GM21723 (cell line): Measurements from ENCODE around the gene SMIM31.

Experiments
- ATAC-seq: cut with Tn5 transposase; IDR thresholded peaks from one replicate; pipeline ENCODE4 v1.9.1; 2021; ENCODE audit warnings: mild to moderate bottlenecking, moderate library complexity; ENCODE audit not compliant: unreplicated experiment

SMIM31 gene

DNA sequence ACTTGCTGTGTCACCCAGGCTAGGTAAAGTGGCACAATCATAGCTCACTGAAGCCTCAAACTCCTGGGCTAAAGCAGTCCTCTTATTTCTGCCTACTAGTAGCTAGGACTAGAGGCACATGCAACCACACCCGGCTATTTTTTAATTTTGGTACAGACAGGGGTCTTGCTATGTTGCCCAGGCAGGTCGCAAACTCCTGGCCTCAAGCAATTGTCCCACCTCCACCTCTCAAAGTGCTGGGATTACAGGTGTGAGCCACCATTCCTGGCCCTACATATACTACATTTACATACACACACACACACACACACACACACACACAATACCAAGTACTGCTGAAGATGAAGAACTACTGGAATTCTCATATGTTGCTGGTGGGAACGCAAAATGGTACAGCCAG is 26.9 kb downstream of the SMIM31 start:
- no peak for ATAC-seq

DNA sequence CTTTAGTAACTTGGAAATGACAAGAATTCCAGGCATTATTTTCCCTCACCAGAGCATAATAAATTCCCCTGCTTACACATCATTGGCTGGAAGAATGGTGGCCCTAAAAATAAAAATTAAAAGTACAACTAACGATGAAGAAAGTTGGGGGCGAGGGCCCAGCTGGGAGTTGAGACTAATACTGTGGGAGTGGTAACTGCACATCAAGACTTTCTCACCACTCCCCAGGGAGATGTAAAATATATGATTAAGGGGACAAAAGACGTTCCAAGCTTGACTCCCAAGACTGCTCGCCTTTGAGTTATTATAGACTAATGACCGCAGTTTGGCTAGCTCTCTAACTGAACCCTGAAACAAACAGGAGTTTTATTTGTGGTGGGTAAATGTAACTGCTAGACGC is 30.0 kb downstream of the SMIM31 start:
- no peak for ATAC-seq

- ATAC-seq = no peak
Observed at GRCh38 chr4:164789047-164789446, 35.1 kb downstream of the SMIM31 start.

- no peak for ATAC-seq
Observed at GRCh38 chr4:164790249-164790648, 36.3 kb downstream of the SMIM31 start.

DNA sequence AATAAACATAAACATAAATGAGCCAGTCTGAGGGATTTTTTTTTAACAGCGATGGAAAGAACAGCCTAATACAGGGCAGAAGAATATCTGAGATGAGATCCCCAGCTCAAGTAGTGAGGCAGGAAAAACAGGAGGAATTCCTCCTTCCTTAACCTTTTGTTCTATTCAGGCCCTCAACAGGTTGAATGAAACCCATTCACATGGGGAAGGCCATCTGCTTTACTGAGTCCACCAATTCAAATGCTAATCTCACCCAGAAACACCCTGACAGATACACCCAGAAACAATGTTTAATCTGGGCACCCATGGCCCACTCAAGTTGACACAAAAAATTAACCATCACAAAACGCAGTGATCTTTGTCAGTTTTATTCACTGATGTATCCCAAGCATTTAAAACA is 45.5 kb downstream of the SMIM31 start:
- ATAC-seq = no peak

GRCh38 chr4:164800786-164801185 is 46.9 kb downstream of the SMIM31 start:
- ATAC-seq = no peak

DNA sequence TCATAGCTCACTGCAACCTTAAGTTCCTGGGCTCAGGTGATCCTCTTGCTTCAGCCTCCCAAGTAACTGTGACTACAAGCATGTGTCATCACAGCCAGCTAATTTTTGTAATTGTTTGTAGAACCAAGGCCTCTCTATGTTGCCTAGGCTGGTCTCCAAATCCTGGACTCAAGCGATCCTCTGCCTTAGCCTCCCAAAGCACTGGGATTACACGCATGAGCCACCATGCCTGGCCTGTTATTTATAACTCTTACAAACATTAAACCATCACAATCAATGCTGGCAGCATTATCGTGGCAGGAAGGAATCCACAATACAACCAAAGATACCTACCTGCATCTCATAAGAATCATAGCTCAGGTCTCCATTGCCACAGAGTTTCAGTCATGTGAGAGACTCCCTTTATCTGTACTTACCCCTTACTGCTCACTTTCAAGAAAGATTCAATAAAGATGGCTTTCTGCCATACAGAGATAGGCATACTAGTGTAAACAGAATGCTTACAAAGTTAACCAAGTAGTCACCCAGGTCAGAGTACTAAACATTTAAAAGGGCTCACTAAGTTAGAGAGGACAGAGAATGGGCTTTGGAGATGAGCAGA is 48.5 kb downstream of the SMIM31 start:
- no peak for ATAC-seq

DNA sequence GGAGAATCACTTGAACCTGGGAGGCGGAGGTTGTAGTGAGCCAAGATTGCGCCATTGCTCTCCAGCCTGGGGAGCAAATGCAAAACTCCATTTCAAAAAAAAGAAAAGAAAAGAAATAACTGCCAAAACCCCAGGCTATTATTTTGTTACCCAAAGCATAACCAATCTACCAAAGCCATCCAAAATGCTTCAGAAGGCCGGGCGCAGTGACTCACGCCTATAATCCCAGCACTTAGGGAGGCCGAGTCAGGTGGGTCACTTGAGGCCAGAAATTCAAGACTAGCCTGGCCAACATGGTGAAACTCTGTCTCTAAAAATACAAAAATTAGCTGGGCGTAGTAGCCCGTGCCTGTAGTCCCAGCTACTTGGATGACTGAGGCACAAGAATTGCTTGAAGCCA is 49.8 kb downstream of the SMIM31 start:
- ATAC-seq = no peak

- ATAC-seq = no peak
Observed at GRCh38 chr4:164807611-164808010, 53.7 kb downstream of the SMIM31 start.

DNA sequence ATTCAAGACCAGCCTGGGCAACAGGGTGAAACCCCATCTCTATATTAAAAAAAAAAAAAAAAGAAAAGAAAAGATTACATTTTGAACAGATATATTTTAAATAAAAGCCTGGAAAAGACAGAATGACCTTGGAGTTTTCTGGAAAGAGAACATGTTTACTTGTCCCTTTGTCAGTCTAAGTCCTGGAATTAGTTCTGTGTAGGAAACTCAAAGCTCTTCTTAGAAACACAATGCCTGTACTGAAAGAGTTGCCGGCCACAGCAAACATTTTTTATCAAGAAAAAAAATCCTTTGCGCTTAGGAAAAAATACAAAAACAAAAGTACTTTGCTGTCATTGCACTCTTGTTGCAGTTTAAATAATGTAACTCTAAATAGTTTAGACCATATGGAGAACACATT is 59.6 kb downstream of the SMIM31 start:
- ATAC-seq = no peak

GRCh38 chr4:164815711-164816110 is 61.8 kb downstream of the SMIM31 start:
- ATAC-seq = no peak

GRCh38 chr4:164819366-164819765 is 65.4 kb downstream of the SMIM31 start:
- no peak for ATAC-seq

DNA sequence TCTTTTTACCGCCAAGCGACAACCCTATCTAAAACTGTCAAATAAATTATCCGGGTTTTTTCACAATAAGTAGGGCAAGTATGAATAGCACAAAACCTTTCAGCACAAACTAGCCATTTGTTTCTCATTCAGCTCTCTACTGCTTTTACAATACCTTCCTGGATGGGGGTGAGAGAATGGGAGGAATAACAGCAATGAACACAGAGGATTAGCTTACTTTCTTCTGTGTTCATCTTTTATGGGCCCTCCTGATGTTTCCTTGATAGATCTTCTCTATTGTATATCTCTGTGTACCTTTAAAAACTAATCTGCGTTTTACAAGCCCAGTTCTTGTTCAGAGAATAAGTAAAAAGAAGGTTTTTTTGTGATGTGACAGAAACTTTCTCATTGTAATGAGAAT is 67.8 kb downstream of the SMIM31 start:
- ATAC-seq = no peak

- ATAC-seq = no peak
Observed at GRCh38 chr4:164824581-164824980, 70.7 kb downstream of the SMIM31 start.

GRCh38 chr4:164828955-164829354 is 75.0 kb downstream of the SMIM31 start:
- ATAC-seq = no peak

GRCh38 chr4:164846566-164846965 is 92.6 kb downstream of the SMIM31 start:
- ATAC-seq = no peak

GRCh38 chr4:164847016-164847415 is 93.1 kb downstream of the SMIM31 start:
- ATAC-seq = no peak

GRCh38 chr4:164847967-164848649 is 94.2 kb downstream of the SMIM31 start:
- peak; percentile 46 for ATAC-seq
